Left colon (tissue), 2 donors: ENCODE results near the gene TAB3. TPM values are rescaled to one million over a fixed set of nuclear protein-coding genes. Genes with fewer than 3 reads are reported as not detected.

Experiments
- ATAC-seq: fragments of 200-7000 bp; cut with Tn5 transposase; one replicate; pipeline ENCODE4 v1.9.1; 2020; ENCODE audit warnings: mild to moderate bottlenecking, moderate library complexity
- DNase-seq, 2 donors: peaks; one replicate each; pipeline ENCODE4 v3.0.0-alpha.2; 2020
- intact Hi-C, 2 donors: fragments of 100-400 bp; cut with DNase I in 1 of 2; cut with micrococcal nuclease in 1 of 2; formaldehyde crosslinking; loops; one replicate each; pipeline versions ENCODE4 v1.11.2 to v1.14.0; 2022; cut with DNase I, micrococcal nuclease
- long read RNA-seq: library from polyadenylated mRNA; unstranded; transcript quantifications from one replicate; pipeline ENCODE4 v2.0.0, GENCODE V29; 2021
- total RNA-seq, 2 donors: library from RNA; stranded (reverse); fragmentation: NEBNext Ultra II Directional; extraction: Animal tissue kit (Norgen Biotek cat#: 25700); gene quantifications; one replicate each; pipeline ENCODE4 v1.2.1, GENCODE V29; 2021
- donor health status: DM: no; HTN: no; CAD: no.
- donor health status: DM: yes; HTN: yes; CAD: no.

TAB3 gene
- total RNA-seq: 10 to 100 TPM; 19.8 to 21.8 TPM
- long read RNA-seq, partial matches to known transcripts: 3 of 12 reads
- long read RNA-seq, other reads (novel, unspliced or antisense): 8 of 12 reads

DNA sequence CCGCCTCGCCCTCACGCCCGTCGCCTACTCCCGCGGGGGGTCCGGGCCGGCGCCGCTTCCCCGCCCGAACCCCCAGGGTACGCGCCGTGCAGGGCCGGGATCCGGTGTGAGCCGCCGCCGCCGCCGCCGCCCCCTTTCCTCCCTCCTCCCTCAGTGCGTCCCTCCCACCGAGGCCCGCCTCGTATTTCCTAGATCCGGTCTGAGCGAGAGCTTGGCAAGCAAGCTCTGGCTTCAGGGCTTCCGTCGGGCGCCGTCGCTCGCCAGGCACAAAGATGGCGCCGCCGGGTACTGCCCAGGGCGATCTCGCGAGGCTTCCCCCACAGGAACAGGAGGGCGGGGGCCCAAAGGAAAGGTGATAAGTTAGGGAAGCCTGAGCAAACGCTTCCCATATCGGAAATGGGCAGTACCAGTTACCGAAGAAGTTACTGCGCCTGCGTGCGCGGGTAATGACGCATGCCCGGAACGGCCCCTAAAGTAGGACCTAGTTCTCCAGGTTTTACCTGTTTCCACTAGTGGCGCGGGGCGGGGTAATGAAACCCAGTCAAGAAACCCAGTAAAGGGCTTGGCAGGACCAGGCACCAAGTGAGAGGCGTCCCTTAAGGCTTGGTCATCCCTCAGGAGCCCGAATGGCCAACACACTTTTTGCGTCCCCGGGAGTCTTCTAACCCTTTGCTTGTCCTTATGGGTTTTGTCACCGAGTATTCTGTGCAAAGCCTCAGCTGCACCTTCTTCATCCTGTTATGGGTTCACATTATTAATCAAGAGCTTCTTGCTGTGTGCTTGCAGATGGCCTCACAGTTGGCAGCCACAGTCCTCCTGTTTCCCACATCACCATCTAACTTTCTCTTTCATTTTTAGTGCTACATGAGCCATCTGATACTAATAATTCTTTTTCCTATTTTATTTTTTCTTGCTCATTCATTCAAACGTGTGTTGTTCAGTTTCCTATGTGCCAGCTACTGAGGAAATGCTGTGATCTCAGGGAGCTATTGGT lies at the start of gene TAB3:
Gene TAB3 (minus strand): TSS at position 108 of the 994 bp plus-strand sequence. CDS start 29,666 bp downstream, outside the sequence.
- peak; percentile 95 for ATAC-seq
- intact Hi-C loops: no loop called here

GRCh38 chrX:30938295-30938694 lies 49.2 kb upstream of the TAB3 start:
- ATAC-seq: no peak
- intact Hi-C loops: no loop called here
- DNase-seq: no peak

More for the DNA sequence above, at the start of gene TAB3:
- peak; percentile 93 to 95 for DNase-seq

GRCh38 chrX:30935985-30936384 lies 46.9 kb upstream of the TAB3 start:
- DNase-seq: peak in 1 of 2 donors; percentile 17
- intact Hi-C loops: no loop called here
- peak; percentile 81 for ATAC-seq

DNA sequence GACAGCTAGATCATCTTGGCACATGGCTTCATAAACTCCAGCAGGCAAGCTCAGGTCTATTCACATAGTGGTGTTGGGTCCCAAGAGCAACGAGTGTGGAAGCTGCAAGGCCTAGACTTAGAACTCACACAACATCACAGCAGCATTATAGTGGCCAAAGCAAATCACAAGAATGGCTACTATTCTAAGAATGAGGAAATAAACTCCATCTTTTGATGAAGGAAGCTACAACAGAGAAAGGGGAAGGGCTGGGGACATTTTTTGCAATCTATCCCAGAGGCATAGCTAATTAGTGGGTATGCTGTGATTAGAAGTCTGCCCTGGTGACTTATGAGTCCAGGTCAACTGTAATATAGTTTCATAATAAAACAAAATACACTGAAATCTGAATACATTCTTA lies 42.9 kb upstream of the TAB3 start:
- no peak for ATAC-seq
- no peak for DNase-seq
- intact Hi-C loops: no loop called here

- ATAC-seq: no peak
- intact Hi-C loops: no loop called here
Measured at GRCh38 chrX:30930679-30931078, 41.6 kb upstream of the TAB3 start.

GRCh38 chrX:30930143-30930542 lies 41.1 kb upstream of the TAB3 start:
- ATAC-seq (no peak), DNase-seq (no peak)
- intact Hi-C loops: no loop called here

More at GRCh38 chrX:30930679-30931078, 41.6 kb upstream of the TAB3 start:
- no peak for DNase-seq

DNA sequence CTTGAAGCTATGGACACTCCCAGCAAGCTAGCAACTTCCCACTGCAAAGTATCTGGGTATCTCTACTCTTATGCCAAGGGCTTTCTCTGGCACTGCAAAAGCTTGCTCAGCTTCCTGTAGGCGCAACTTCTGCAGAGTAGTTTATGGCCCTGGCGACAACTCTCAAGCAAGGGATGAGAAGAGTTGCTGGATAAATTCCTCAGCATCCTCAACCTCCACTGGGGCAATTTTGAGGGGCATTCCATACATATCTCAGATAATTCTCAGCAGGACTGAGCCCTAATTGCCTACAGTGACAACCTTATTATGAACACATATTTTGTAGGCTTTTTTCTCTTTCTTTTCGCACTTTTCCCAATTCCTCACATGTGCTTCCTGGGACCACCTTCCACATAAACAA lies 31.2 kb upstream of the TAB3 start:
- ATAC-seq: no peak
- DNase-seq: no peak
- intact Hi-C loops: no loop called here

GRCh38 chrX:30918480-30918879 lies 29.4 kb upstream of the TAB3 start:
- DNase-seq: no peak
- no peak for ATAC-seq
- intact Hi-C loops: no loop called here

DNA sequence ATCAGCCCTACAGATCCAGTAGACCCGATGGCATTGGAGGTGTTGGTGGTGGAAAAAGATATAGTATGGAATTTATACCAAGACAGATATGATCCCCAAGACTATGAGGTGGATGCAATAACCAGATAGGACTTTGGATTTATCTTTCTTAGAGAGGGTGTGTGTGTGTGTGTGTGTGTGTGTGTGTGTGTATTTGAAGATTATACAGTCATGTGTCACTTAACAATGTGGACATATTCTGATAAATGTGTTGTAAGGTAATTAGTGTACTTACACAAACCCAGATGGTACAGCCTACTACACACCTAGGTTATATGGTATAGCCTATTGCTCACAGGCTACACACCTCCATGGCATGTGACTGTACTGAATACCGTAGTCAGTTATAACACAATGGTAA lies 24.4 kb upstream of the TAB3 start:
- ATAC-seq (peak; percentile 99), DNase-seq (peak; percentile 23 to 25)
- intact Hi-C loops: no loop called here

GRCh38 chrX:30910124-30910860 lies 21.2 kb upstream of the TAB3 start:
- ATAC-seq: no peak

GRCh38 chrX:30906726-30907125 lies 17.7 kb upstream of the TAB3 start:
- ATAC-seq (no peak), DNase-seq (no peak)
- intact Hi-C loops: no loop called here

More at GRCh38 chrX:30910124-30910860, 21.2 kb upstream of the TAB3 start:
- intact Hi-C loops: no loop called here
- peak in 1 of 2 donors; percentile 23 for DNase-seq

DNA sequence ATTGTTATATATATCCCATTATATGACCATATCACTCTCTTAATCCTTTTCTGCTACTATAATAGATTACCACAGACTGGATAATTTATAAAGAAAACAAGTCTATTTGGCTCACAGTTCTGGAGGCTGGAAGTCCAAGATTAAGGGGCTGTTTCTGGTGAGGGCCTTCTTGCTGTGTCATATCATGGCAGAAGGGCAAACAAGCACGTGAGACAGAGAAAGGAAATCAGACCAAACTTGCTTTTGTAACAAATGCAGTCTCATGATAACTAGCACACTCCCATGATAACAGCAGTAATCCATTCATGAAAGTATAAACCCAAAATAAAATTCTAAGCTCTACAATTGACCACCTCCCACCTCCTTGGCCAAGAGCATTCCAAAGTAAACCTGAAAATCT lies 16.3 kb upstream of the TAB3 start:
- DNase-seq (no peak), ATAC-seq (no peak)
- intact Hi-C loops: no loop called here

GRCh38 chrX:30904632-30905031 lies 15.6 kb upstream of the TAB3 start:
- no peak for ATAC-seq
- no peak for DNase-seq
- intact Hi-C loops: no loop called here

- DNase-seq (no peak), ATAC-seq (no peak)
- intact Hi-C loops: no loop called here
Measured at GRCh38 chrX:30904186-30904585, 15.1 kb upstream of the TAB3 start.

- intact Hi-C loops: no loop called here
- no peak for DNase-seq
- ATAC-seq: no peak
Measured at GRCh38 chrX:30900227-30900626, 11.2 kb upstream of the TAB3 start.

DNA sequence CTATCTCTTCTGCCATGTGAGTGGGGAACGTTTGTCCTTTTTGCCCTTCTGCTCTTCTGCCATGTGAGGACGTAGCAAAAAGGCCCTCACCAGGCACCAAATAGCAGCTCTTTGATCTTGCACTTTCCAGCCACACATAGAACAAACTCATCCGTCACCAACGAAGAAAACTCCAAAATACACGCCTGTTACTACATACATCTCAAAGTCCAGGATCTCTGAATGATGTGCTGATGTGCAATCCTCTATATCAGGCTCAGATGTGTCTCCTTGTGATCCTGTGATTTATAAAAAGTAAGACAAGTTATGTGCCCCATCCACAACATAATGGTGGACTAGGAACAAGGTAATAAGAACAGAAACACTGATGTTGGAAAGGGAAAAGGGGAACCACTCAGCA lies 9.8 kb upstream of the TAB3 start:
- intact Hi-C loops: no loop called here
- ATAC-seq (no peak), DNase-seq (no peak)

DNA sequence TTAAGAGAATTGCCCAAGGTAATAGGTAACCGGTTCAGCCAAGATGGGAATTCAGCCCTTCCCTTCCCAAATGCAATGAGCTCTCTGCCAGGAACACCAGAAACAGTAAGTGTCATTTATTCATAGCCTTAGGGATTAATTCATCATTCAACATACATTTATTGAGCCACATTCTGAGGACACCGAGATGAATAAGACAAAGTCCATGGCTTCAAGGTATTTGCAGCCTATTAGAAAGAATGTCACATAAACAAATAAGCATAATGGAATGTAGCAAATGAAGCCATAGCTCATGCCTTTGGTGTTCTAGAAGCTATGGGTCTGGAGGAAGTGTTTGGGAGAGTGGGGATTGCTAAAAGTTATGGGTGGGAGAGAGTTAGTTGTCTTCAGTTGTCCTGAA lies 6.3 kb upstream of the TAB3 start:
- intact Hi-C loops: no loop called here
- DNase-seq: no peak
- ATAC-seq: no peak

DNA sequence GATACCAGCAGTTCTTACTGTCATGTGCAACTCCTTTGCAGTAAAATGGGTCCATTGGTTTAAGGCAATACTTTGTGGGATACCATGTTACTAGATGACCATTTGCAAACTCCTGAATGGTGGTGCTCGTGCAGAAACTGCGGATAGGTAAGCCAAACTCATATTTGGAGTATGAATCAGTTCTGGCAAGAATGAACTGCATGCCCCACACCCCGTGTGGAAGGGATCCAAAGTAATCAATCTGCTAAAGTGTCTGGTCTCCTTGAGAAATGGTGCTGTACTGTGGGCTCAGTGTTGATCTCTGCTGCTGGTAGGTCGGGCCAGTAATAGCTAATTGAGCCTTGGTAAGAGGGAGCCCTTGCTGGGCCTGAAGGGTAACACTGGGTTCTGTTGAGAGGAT lies 4.2 kb upstream of the TAB3 start:
- no peak for DNase-seq

GRCh38 chrX:30892591-30892990 lies 3.5 kb upstream of the TAB3 start:
- intact Hi-C loops: no loop called here
- no peak for ATAC-seq
- no peak for DNase-seq

More for the DNA sequence above, 4.2 kb upstream of the TAB3 start:
- intact Hi-C loops: no loop called here
- ATAC-seq: no peak
